NCI-H1417 treated with DMSO at 0.1 percent for 48 hours (cell line): ENCODE data around the gene CNTROB.
A peak's percentile ranks its signal among the peaks of the same experiment; 100 is the strongest.
"Not testable (repeated sequence)": the region's sequence is repeated elsewhere in the genome, so short reads cannot be mapped to it uniquely, and the experiment has no call there.

ENCODE experiments used
- DNase-seq: peaks from one replicate; lab custom pipeline; 2025; lab: John Stamatoyannopoulos, UW

Gene CNTROB

DNA sequence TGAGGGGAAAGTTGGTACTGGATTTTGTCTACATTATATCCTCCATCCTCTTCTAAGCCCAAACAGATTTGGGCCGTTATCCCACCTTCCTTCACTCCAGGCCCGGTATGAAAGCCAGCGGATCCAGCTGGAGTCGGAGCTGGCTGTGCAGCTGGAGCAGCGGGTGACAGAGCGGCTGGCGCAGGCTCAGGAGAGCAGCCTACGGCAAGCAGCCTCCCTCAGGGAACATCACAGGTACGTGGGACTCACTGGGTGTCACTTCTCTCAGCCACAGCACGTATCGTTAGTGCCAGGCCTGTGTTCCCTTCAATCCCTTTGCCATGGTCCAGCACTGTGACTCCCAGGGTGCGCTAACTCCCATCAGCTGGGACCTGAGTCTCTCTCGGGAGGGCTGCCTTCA is 11.3 kb downstream of the CNTROB start:
- DNase-seq = no peak

DNA sequence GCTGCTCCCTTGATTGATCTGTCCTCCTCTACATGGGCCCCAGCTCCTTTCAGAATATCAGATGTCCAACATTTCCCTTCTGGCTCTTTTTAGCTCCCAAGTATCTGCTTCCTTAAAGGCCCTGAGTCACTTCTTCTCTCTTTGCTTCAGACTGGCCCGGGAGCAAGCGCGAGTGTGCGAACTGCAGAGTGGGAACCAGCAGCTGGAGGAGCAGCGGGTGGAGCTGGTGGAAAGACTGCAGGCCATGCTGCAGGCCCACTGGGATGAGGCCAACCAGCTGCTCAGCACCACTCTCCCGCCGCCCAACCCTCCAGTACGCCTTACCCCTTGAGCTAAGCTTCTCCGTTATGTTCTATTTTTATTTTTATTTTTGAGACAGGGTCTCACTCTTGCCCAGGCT is 12.3 kb downstream of the CNTROB start:
- DNase-seq = no peak

DNA sequence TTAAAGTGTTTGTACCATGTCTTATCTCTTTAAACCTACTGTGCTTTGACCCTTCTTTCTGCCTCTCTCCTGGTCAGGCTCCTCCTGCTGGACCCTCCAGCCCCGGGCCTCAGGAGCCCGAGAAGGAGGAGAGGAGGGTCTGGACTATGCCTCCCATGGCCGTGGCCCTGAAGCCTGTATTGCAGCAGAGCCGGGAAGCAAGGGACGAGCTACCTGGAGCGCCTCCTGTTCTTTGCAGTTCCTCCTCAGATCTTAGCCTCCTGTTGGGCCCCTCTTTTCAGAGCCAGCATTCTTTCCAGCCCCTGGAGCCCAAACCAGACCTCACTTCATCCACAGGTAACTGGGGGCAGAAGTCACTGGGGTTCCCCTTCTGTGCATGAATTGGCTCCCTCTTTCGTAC is 13.6 kb downstream of the CNTROB start:
- DNase-seq = no peak

DNA sequence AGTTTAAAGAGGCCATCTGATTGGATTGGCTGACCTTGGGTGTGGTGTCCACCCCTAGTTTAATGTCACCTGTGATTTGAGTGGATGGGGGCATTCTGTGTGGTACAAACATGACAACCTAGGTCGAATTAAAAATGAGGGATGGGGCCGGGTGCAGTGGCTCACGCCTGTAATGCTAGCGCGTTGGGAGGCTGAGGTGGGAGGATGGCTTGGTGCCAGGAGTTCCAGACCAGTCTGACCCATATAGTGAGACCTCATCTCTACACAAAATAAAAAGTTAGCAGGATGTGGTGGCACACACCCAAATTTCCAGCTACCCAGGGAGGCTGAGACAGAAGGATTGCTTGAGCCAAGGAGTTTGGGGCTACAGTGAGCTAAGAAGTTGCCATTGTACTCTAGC is 14.4 kb downstream of the CNTROB start:
- DNase-seq = no peak

DNA sequence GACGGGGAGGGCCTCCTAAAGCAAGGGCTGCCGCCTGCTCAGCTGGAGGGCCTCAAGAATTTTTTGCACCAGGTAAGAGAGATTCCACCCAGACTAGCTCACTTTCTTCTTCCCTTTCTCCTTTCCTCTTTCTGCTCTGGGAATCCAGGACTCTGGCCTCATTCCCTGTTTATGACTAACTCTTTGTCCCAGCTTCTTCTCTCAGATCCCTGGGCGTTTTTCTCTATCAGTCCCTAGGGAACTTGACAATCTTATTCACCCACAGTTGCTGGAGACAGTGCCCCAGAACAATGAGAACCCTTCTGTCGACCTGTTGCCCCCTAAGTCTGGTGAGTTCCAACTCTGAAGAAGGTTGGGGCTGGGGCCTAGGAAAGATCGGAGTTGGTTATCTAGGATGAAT is 15.6 kb downstream of the CNTROB start:
- no peak for DNase-seq

DNA sequence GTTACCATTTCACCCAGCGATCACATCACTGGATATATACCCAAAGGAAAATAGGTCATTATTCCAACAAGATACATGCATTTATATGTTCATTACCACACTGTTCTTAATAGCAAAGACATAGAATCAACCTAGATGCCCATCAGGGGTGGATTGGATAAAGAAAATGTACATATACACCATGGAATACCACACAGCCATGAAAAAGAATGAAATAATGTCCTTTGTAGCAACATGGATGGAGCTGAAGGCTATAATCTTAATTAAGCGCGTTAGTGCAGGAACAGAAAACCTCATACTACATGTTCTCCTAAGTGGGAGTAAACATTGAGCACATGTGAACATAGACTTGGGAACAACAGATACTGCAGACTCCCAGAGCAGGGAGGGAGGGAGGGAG is 18.6 kb downstream of the CNTROB start:
- DNase-seq = no peak

DNA sequence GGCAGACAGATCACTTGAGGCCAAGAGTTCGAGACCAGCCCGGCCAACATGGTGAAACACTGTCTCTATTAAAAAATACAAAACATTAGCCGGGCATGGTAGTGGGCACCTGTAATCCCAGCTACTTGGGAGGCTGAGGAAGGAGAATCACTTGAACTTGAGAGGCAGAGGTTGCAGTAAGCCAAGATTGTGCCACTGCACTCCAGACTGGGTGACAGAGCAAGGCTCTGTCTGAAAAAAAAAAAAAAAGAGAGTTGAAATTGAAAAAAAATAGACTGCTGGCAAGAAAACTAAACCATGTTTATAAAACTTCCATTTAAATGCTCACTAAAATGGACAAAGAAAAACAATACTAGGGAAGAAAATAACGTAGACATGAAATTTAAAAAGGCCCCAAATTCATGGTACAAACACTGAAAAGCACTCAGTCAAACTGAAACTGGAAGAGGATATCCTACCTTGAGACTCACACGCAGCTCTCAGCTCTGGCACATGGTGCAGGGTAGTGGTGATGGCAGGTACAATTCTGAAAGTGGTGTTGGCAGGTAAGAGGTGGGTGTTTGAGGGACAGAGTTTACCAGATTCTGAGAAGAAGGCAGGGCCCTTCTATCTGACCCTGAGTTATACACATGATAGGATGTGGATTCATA is 19.3 kb downstream of the CNTROB start:
- no peak for DNase-seq

DNA sequence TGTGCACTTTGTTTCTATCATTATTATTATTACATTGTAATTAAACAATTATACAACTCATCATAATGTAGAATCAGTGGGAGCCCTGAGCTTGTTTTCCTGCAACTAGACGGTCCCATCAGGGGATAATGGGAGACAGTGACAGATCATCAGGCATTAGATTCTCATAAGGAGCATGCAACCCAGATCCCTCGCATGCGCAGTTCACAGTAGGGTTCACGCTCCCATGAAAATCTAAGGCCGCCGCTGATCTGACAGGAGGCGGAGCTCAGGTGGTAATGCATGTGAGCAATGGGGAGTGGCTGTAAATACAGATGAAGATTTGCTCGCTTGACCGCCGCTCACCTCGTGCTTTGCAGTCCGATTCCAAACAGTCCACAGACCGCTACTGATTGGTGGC is 21.3 kb downstream of the CNTROB start:
- not testable (repeated sequence) for DNase-seq

DNA sequence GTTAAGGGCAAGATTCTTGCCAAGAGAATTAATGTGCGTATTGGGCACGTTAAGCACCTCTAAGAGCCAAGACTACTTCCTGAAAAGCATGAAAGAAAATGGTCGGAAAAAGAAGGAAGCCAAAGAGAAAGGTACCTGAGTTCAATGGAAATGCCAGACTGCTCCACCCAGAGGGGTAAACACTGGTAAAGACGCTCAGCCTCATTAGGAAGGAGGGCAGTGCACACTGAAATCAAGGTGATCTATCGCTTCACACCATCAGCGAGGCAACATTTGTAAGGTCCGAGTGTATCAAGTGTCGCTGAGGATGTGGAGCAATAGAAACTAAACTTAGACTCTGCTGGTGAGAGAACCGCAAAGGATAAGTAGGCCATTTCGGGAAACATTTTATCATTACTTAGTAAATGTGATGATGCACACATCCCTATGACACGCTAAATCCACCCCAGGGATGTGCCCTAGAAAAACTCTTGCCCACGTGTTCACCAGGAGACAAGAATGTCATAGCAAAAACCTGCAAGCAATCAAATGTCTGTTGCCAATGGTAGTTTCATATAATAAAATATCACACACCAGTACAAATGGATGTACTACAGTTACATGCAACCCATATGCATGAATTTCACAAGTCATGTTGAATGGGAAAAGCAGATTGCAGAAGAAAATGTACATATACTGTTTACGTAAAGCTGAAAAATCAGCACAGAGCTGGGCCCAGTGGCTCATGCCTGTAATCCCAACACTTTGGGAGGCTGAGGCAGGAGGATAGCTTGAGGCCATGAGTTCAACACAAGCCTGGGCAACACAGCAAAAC is 23.6 kb downstream of the CNTROB start:
- no peak for DNase-seq

DNA sequence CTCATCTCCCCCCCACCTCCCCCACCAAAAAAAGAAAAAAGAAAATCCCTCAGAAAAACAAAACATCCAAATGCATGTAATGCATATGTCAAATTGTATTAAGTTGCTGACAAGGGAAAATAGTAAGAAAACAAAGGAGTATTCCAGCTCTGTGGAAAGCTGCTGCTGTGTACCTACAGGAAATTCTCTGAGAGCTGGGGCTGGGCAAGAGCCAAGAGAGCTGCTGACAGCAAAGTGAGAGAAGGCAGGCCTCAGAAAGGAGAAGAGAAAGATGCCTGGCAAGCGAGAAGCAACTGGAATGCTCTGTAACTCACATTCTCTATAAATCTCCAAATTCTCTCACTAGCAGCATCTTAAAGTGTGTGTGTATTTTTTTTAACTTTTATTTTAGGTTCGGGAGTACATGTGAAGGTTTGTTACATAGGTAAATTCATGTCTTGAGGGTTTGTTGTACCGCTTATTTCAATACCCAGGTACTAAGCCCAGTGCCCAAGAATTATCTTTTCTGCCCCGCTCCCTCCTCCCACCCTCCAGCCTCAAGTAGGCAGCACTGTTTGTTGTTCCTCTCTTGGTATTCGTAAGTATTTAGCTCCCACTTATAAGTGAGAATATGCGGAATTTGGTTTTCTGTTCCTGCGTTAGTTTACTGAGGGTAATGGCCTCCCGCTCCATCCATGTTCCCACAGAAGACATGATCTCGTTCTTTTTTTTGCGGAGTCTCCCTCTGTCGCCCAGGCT is 24.4 kb downstream of the CNTROB start:
- no peak for DNase-seq

DNA sequence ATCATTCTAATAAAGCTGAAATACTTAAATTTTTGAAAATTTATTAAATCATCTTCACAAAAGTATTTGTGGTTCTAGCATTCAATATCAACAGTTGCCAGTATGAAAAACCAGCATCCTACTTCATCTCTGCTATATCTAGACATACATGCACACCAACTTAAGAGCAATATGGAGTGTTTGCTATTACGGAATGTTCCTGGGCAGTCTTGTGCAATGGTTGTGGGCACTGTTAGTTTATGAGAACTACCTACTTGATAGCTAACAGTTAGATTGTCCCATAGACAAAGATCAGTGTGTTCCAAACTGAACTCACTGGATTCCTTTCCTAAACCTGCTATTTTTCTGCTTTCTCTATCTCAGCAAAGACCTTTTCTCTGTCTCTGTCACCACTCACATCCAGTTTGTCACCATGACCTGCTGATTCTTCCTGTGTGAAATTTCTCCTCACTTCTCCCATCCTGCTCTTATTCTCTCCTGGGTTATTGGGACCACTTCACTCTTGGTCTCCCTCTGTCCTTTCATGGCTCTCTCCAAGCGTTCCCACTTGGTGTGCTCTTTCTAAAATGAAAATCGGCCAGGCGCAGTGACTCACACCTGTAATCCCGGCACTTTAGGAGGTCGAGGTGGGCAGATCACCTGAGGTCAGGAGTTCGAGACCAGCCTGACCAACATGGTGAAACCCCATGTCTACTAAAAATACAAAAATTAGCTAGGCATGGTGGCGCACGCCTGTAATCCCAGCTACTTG is 27.7 kb downstream of the CNTROB start:
- DNase-seq = no peak

DNA sequence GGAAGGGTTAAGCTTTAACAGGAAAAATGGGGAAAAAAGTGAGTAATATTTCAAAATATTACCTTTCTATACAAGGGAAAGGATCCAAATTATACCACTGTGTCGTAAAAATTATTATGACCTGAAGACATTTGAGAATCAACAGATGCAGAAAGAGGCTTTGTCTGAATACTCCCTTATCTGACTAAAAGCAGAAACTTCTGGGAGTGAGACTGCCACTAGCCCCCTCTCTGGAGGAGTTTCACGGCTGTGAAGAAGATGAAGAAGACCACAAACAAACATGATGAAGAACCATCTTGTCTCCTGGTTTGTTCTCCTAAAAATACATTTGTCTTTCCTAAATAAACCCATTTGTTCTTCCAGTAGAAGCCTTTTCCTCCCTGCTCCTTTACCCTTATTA is 29.4 kb downstream of the CNTROB start:
- no peak for DNase-seq

DNA sequence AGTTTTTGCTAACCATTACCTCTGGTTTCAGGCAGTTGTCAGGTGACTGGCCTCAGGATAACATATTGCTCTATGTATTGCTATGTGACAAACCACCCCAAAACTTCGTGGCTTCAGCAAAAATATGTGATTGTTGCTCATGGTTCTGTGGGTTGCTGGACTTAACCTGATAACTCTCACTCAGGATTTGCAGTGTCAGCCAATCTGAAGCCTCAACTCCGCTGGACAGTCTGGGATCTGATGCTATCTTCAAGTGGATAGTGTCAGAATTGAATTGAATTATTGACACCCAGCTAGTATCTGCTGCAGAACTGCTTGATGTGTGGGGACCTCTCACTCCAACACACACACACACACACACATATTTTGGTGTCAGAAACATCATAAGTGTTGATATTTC is 35.7 kb downstream of the CNTROB start:
- no peak for DNase-seq

DNA sequence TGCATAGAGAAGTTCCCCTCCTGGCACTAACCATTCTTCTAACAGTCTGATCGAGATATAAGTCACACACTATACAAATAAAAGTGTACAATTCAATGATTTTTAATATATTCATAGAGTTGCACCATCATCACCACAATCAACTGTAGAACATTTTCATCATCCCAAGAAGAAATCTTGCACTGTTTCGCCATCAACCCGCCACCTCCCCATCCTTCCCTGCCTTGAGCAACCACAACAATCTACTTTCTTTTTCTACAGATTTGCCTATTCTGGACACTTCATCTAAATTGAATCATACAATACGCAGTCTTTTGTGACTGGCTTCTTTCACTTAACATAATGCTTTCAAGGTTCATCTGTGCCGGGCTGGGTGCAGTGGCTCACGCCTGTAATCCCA is 37.4 kb downstream of the CNTROB start:
- no peak for DNase-seq

DNA sequence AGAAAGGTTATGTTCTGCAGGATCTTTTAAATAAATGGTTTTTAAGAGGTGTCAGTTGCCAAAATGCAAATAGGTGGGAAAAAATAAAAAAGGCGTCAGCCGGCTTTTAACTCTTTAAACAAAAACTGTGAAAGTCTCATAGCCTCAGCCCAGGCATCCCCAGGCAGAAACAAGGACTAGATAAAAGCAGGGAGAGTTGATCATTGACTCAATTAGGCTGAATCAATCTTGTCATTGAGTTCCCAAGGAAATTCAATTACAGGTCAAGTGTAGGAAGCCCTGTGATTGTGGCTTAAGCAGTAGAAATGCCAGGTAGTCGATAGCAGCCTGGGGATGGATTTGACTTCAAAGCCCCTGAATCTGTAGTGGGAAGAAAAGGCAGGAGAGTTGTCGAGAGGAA is 39.6 kb downstream of the CNTROB start:
- DNase-seq = no peak

DNA sequence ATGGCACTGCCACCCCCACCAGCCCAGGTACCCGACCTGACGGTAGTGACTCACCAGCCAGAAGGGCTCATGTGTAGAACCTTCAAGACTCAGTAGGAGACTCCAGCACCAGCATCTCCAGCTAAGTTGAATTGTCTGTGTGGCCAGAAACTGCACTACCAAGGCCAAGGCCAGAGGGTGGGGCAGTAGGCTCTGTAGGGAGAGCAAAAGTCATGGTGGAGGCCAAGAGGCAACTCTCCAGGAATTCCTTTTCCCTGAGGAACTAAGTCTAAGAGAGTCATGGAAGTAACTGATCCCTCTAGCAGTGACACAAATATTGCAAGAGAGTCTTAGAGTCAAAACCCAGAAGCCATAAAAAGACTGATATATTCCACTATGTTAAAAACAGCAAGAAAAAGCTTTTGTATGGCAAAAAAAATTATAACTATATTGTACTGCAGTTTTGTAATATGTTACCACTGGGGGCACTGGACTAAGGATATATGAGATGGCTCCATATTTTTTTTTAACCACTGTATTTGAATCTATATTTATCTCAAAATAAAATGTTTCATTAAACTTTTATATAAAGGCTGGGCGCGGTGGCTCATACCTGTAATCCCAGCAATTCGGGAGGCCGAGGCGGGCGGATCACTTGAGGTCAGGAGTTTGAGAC is 40.3 kb downstream of the CNTROB start:
- DNase-seq = no peak

DNA sequence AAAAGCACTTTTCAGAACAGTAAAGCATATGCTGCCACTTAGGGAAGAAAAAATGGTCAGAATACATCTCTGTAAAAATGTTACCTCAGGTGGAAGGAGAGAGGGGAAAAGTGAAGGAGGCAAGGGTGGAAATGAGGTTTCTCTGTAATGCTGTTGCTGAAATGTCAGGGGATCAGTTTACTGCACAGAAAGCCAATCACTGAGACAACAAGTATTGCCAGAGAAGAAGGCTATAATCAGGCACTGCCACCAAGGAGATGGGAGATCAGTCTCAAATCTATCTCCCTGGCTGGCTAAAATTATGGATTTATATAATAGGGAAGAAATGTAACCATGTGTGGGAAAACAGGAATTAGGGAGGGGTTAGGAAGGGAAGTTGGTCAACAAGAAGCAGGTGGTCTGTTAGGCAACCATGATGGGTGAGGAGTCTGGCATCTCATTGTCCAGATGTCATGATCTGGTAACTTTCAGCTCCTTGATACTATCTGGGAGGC is 42.7 kb downstream of the CNTROB start:
- no peak for DNase-seq

DNA sequence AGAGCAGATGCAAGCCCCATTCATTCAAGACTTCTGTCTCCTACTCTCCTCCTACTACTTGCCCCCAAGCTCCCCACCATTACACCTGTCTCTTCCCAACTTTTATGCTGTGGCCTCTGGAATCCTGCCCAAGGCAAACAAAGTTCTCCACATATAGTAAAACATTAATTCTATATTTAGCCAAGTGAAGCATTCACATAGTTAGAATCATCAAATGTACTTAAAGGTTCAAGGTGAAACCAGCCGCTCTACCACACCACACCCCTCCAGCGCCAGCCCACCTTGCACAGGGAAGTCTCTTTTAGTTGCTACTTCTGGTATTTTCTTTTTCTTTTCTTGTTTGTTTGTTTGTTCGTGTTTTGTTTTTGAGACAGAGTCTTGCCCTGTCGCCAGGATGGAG is 45.0 kb downstream of the CNTROB start:
- DNase-seq = no peak

DNA sequence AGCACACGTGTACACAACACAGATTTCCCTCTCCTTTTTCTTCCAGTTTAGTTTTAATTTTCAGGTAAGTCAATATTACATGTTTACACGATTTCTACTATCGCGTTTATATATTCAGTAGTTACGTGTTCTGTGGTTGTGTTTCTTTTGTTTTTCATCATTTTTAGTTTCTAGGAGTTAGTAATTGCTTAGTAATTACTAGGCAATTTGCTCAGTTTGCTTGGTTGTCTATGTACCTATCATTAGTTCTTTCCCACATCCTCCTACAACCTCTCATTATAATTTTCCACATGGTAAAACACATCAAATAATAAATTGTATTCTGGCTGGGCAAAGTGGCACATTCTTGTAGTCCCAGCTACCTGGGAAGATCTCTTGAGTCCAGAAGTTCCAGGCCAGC is 45.8 kb downstream of the CNTROB start:
- peak; percentile 3 for DNase-seq

DNA sequence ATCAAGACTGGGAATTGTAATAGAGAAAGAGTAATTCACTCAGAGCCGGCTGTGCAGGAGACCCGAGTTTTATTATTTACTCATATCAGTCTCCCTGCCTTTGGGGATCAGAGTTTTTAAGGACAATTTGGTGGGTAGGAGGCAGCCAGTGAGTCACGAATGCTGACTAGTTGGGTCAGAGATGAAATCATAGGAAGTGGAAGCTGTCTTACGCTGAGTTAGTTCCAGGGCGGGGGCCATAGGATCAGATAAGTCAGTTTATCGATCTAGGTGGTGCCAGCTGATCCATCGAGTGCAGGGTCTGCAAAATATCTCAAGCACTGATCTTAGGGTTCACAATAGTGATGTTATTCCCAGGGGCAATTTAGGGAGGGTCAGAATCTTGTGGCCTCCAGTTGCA is 50.2 kb downstream of the CNTROB start:
- DNase-seq = no peak

DNA sequence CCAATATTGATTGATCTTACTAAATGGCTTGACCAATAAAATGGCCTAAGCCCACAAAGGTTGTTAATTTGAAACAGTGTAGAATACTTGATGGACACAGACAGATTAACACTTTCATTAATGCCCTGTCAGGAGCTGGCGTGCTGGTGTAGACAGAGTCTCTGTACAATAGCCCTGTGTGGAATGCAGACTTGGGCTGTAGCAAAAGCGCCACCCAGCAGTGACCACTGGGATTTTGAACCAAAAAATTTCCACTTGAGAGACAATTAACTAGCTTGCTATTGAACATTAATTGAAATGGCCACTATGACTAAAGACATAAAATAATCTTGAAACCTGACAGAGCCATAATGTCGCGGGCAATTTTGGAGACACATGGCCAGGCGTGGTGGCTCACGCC is 50.7 kb downstream of the CNTROB start:
- DNase-seq = no peak

DNA sequence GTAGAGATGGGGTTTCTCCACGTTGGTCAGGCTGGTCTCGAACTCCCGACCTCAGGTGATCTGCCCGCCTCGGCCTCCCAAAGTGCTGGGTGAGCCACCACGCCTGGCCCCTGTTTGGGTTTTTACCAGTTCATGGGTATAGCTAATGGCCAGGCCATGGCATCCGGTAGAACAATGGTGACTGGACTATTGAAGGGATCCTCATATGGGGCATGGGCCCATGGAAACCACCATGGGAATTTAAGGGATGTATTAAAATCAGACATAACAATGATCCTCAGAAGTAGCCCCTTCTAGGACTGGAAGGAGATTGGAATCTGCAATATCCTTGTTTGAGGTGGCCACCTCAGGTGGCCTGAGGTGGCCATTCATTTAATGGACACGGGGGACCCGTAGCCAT is 52.9 kb downstream of the CNTROB start:
- DNase-seq = no peak
